A204.1 (cell line): ENCODE results near the gene BRAT1.

ENCODE experiments used
- FAIRE-seq: peaks from 2 replicates; lab custom pipeline; 2012; peaks lifted over from hg19 to GRCh38; lab: Jason Lieb, UNC

The BRAT1 gene

GRCh38 chr7:2559283-2559950, 4.1 kb upstream of the BRAT1 start:
- no peak for FAIRE-seq

GRCh38 chr7:2558629-2559282, 3.4 kb upstream of the BRAT1 start, which contains the start of gene IQCE:
TSS of gene IQCE (plus strand) at chr7:2558979. CDS start at chr7:2559182, 203 bp downstream.
- FAIRE-seq = no peak

GRCh38 chr7:2554661-2555111, 638 bp downstream of the BRAT1 start:
- no peak for FAIRE-seq

- no peak for FAIRE-seq
Measured at GRCh38 chr7:2553831-2554581, 1.3 kb downstream of the BRAT1 start.

- no peak for FAIRE-seq
Measured at GRCh38 chr7:2553108-2553507, 2.2 kb downstream of the BRAT1 start.

- no peak for FAIRE-seq
Measured at GRCh38 chr7:2551418-2551817, 3.9 kb downstream of the BRAT1 start.

- FAIRE-seq = no peak
Measured at GRCh38 chr7:2546776-2547586, 8.3 kb downstream of the BRAT1 start.

GRCh38 chr7:2545746-2546425, 9.4 kb downstream of the BRAT1 start:
- no peak for FAIRE-seq

- no peak for FAIRE-seq
Measured at GRCh38 chr7:2544541-2545188, 10.7 kb downstream of the BRAT1 start.

GRCh38 chr7:2542916-2543871, 12.1 kb downstream of the BRAT1 start:
- no peak for FAIRE-seq

- no peak for FAIRE-seq
Measured at GRCh38 chr7:2542011-2542915, 13.1 kb downstream of the BRAT1 start.

GRCh38 chr7:2541291-2542010, 13.9 kb downstream of the BRAT1 start:
- FAIRE-seq = no peak

- FAIRE-seq = no peak
Measured at GRCh38 chr7:2540641-2541051, 14.7 kb downstream of the BRAT1 start.

- FAIRE-seq = no peak
Measured at GRCh38 chr7:2540133-2540532, 15.2 kb downstream of the BRAT1 start.

- no peak for FAIRE-seq
Measured at GRCh38 chr7:2539031-2539911, 16.1 kb downstream of the BRAT1 start.

- FAIRE-seq = no peak
Measured at GRCh38 chr7:2537981-2538851, 17.1 kb downstream of the BRAT1 start.
